GM18499 (cell line): ENCODE results near the gene GARIN5A.

ENCODE experiments used
- ATAC-seq: cut with Tn5 transposase; IDR thresholded peaks from one replicate; pipeline ENCODE4 v1.9.1; 2021; ENCODE audit warnings: moderate number of reproducible peaks; ENCODE audit not compliant: insufficient read depth, unreplicated experiment

The GARIN5A gene

GRCh38 chr19:50476224-50476906 is at the start of gene GARIN5A, which contains the start of gene EMC10:
Gene GARIN5A (minus strand): TSS chr19:50476848. CDS start chr19:50476388, 460 bp downstream.
Gene EMC10 (plus strand): TSS chr19:50476507. CDS start chr19:50476545, 38 bp downstream.
- ATAC-seq = peak; percentile 41

GRCh38 chr19:50522881-50523280 is 46.2 kb upstream of the GARIN5A start:
- ATAC-seq = no peak

- ATAC-seq = no peak
Observed at GRCh38 chr19:50520822-50521465, 44.3 kb upstream of the GARIN5A start.

- ATAC-seq = no peak
Observed at GRCh38 chr19:50519006-50519575, 42.4 kb upstream of the GARIN5A start.

- no peak for ATAC-seq
Observed at GRCh38 chr19:50518091-50519005, 41.7 kb upstream of the GARIN5A start.

- no peak for ATAC-seq
Observed at GRCh38 chr19:50517704-50518075, 41.0 kb upstream of the GARIN5A start.

GRCh38 chr19:50516964-50517703 is 40.5 kb upstream of the GARIN5A start:
- ATAC-seq = no peak

GRCh38 chr19:50516456-50516855 is 39.8 kb upstream of the GARIN5A start:
- no peak for ATAC-seq

- no peak for ATAC-seq
Observed at GRCh38 chr19:50515168-50515561, 38.5 kb upstream of the GARIN5A start.

- ATAC-seq = no peak
Observed at GRCh38 chr19:50514346-50515167, 37.9 kb upstream of the GARIN5A start.

GRCh38 chr19:50513746-50514345 is 37.2 kb upstream of the GARIN5A start, which contains the start of gene ASPDH:
Gene ASPDH (minus strand): TSS chr19:50513913. CDS start chr19:50513823, 90 bp downstream.
- ATAC-seq = no peak

GRCh38 chr19:50512999-50513745 is 36.5 kb upstream of the GARIN5A start:
- ATAC-seq = no peak

- no peak for ATAC-seq
Observed at GRCh38 chr19:50512112-50512998, 35.7 kb upstream of the GARIN5A start.

- ATAC-seq = peak; percentile 61
Observed at GRCh38 chr19:50511069-50511822, 34.6 kb upstream of the GARIN5A start, which contains the start of gene JOSD2. Gene JOSD2 (minus strand): TSS chr19:50511191. CDS start chr19:50510431, 760 bp downstream.

- ATAC-seq = no peak
Observed at GRCh38 chr19:50510700-50511068, 34.0 kb upstream of the GARIN5A start.

GRCh38 chr19:50510121-50510670 is 33.5 kb upstream of the GARIN5A start:
- no peak for ATAC-seq
